C4-2B (cell line): ENCODE data around the gene ZDHHC22.

Experiments used
- CTCF ChIP-seq: fragments of 450-650 bp; conservative IDR thresholded peaks from 2 replicates; pipeline ENCODE4 v1.5.1; 2017; ENCODE audit warnings: mild to moderate bottlenecking
- ZFX ChIP-seq: fragments of 450-650 bp; IDR thresholded peaks from 2 replicates; pipeline ENCODE4 v1.6.1; 2017

- TF ChIP-seq CTCF (no peak), ZFX (no peak)
Measured at GRCh38 chr14:77186911-77187648, 45.5 kb upstream of the ZDHHC22 start.
